Choroid plexus epithelial cell (primary cell): ENCODE measurements around the gene IFFO2.

Source experiments
- DNase-seq: peaks from one replicate; pipeline ENCODE4 v3.0.0-alpha.2; 2010; ENCODE audit warnings: low read depth
- H3K4me3 ChIP-seq: 2 replicates; pipeline ENCODE4 v1.5.1; 2011; ENCODE audit warnings: low read depth, mild to moderate bottlenecking, control low read depth, low read length, moderate library complexity
- CTCF ChIP-seq: conservative IDR thresholded peaks from 2 replicates; pipeline ENCODE4 v1.5.1; 2011; ENCODE audit warnings: low read depth, mild to moderate bottlenecking, control low read depth, inconsistent platforms, low read length, moderate library complexity

Gene IFFO2

GRCh38 chr1:18881164-18881563, 75.3 kb downstream of the IFFO2 start:
- no peak for DNase-seq
- TF ChIP-seq CTCF, result no peak
- H3K4me3 ChIP-seq, result no peak overlapping the region

- H3K4me3 ChIP-seq, result no peak overlapping the region
- no peak for DNase-seq
- TF ChIP-seq CTCF, result no peak
These were observed 75.9 kb downstream of the IFFO2 start for GRCh38 chr1:18880585-18880984.

- no peak for DNase-seq
- no peak for TF ChIP-seq CTCF
- H3K4me3 ChIP-seq, result no peak overlapping the region
These were observed 76.6 kb downstream of the IFFO2 start for GRCh38 chr1:18879791-18880309.

GRCh38 chr1:18879215-18879790, 77.2 kb downstream of the IFFO2 start:
- no peak overlapping the region for H3K4me3 ChIP-seq
- DNase-seq, result no peak
- TF ChIP-seq CTCF, result no peak

GRCh38 chr1:18878538-18879214, 77.8 kb downstream of the IFFO2 start:
- TF ChIP-seq CTCF, result no peak
- DNase-seq, result no peak
- no peak overlapping the region for H3K4me3 ChIP-seq

GRCh38 chr1:18877282-18877681, 79.2 kb downstream of the IFFO2 start:
- no peak overlapping the region for H3K4me3 ChIP-seq
- TF ChIP-seq CTCF, result no peak
- DNase-seq, result no peak

GRCh38 chr1:18876210-18876609, 80.3 kb downstream of the IFFO2 start:
- TF ChIP-seq CTCF, result no peak

More at GRCh38 chr1:18876210-18876609, 80.3 kb downstream of the IFFO2 start:
- H3K4me3 ChIP-seq, result no peak overlapping the region
- DNase-seq, result no peak
